Uterus (tissue), 2 donors: ENCODE results near the gene DIS3L.

Experiments used
- POLR2A ChIP-seq, 2 donors: fragments of 450-650 bp; IDR thresholded peaks; one replicate each; pipeline ENCODE4 v1.6.1; 2016; ENCODE audit warnings: antibody characterized with exemption in 2 of 2, mild to moderate bottlenecking in 1 of 2, moderate library complexity in 1 of 2
- TF ChIP-seq, protein P1 (sequence below), 4 experiments: fragments of 200-600 bp in 2 of 4; fragments of 450-650 bp in 2 of 4; sonication (generic) in 2 of 4; IDR thresholded peaks; one replicate each; pipeline ENCODE4 v1.5.1; 2016 to 2019; ENCODE audit warnings: antibody characterized with exemption in 4 of 4, mild to moderate bottlenecking in 2 of 4, moderate library complexity in 1 of 4

GRCh38 chr15:66356077-66356358, 62.6 kb downstream of the DIS3L start:
- TF ChIP-seq, protein P1, sequence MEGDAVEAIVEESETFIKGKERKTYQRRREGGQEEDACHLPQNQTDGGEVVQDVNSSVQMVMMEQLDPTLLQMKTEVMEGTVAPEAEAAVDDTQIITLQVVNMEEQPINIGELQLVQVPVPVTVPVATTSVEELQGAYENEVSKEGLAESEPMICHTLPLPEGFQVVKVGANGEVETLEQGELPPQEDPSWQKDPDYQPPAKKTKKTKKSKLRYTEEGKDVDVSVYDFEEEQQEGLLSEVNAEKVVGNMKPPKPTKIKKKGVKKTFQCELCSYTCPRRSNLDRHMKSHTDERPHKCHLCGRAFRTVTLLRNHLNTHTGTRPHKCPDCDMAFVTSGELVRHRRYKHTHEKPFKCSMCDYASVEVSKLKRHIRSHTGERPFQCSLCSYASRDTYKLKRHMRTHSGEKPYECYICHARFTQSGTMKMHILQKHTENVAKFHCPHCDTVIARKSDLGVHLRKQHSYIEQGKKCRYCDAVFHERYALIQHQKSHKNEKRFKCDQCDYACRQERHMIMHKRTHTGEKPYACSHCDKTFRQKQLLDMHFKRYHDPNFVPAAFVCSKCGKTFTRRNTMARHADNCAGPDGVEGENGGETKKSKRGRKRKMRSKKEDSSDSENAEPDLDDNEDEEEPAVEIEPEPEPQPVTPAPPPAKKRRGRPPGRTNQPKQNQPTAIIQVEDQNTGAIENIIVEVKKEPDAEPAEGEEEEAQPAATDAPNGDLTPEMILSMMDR (IDR thresholded peaks at IDR 0.05) = no peak
- no peak for TF ChIP-seq POLR2A (IDR thresholded peaks at IDR 0.05)
